ENCODE results near the gene ACSL3. TPM values are rescaled to one million over a fixed set of nuclear protein-coding genes. Genes with fewer than 3 reads are reported as not detected.

ACSL3 gene
- total RNA-seq, 1 donor from 2014 or later: 144 TPM

- H3K4me3 ChIP-seq (ENCODE audit: insufficient read depth, low read depth, low read length): no peak overlapping the region
- H3K27ac Mint-ChIP-seq (ENCODE audit: unreplicated experiment): no peak overlapping the region
- no peak overlapping the region for H3K27ac ChIP-seq (ENCODE audit: low read depth, low read length)
- H3K27me3 ChIP-seq (ENCODE audit: insufficient read depth, low read length): no peaks in the 10 kb centered on the region
- H3K36me3 Mint-ChIP-seq (ENCODE audit: low read depth, unreplicated experiment): no peaks in the 10 kb centered on the region
- DNase-seq (ENCODE audit: low read depth): no peak
- no peaks in the 10 kb centered on the region for H3K4me1 Mint-ChIP-seq (ENCODE audit: low read depth, unreplicated experiment)
- H3K4me1 ChIP-seq (ENCODE audit: insufficient read depth, low read length): no peaks in the 10 kb centered on the region
- peaks cover 5% of the 10 kb centered on the region for H3K27me3 Mint-ChIP-seq (ENCODE audit: low read depth, unreplicated experiment)
- H4K20me1 ChIP-seq (ENCODE audit: insufficient read depth, low read length): no peaks in the 10 kb centered on the region
- TF ChIP-seq CTCF (IDR thresholded peaks at IDR 0.05; ENCODE audit: insufficient read depth, low read depth, low read length) (no peak), EZH2 (IDR thresholded peaks at IDR 0.05; ENCODE audit: insufficient read depth, low read length) (no peak)
- no peaks in the 10 kb centered on the region for H3K79me2 ChIP-seq (ENCODE audit: insufficient read depth, low read length)
- no peak for FAIRE-seq
- H3K36me3 ChIP-seq (ENCODE audit: insufficient read depth, low read length): no peaks in the 10 kb centered on the region
- H3K9me3 Mint-ChIP-seq (ENCODE audit: unreplicated experiment): no peaks in the 10 kb centered on the region
- H3K4me2 ChIP-seq (ENCODE audit: low read length): no peak overlapping the region
- H3K9me3 ChIP-seq (ENCODE audit: insufficient read depth, low read depth, low read length): no peaks in the 10 kb centered on the region
- no peak overlapping the region for H3K4me3 Mint-ChIP-seq (ENCODE audit: unreplicated experiment)
- no peak overlapping the region for H3K9ac ChIP-seq (ENCODE audit: low read length)
- H2AFZ ChIP-seq (ENCODE audit: low read depth, low read length): no peak overlapping the region
Measured at GRCh38 chr2:222823183-222823930, 37.5 kb upstream of the ACSL3 start.

- Histone ChIP-seq H3K79me2 (ENCODE audit: insufficient read depth, low read length) (no peaks in the 10 kb centered on the region), H4K20me1 (ENCODE audit: insufficient read depth, low read length) (no peaks in the 10 kb centered on the region), H3K4me2 (ENCODE audit: low read length) (no peak overlapping the region), H3K9me3 (ENCODE audit: insufficient read depth, low read depth, low read length) (no peaks in the 10 kb centered on the region), H3K27me3 (ENCODE audit: insufficient read depth, low read length) (no peaks in the 10 kb centered on the region), H3K4me1 (ENCODE audit: insufficient read depth, low read length) (no peaks in the 10 kb centered on the region), H3K4me3 (ENCODE audit: insufficient read depth, low read depth, low read length) (no peak overlapping the region), H3K36me3 (ENCODE audit: insufficient read depth, low read length) (no peaks in the 10 kb centered on the region), H3K9ac (ENCODE audit: low read length) (no peak overlapping the region), H2AFZ (ENCODE audit: low read depth, low read length) (no peak overlapping the region), H3K27ac (ENCODE audit: low read depth, low read length) (no peak overlapping the region)
- Mint-ChIP-seq H3K36me3 (ENCODE audit: low read depth, unreplicated experiment) (no peaks in the 10 kb centered on the region), H3K27me3 (ENCODE audit: low read depth, unreplicated experiment) (peaks cover 11% of the 10 kb centered on the region), H3K4me1 (ENCODE audit: low read depth, unreplicated experiment) (no peaks in the 10 kb centered on the region), H3K27ac (ENCODE audit: unreplicated experiment) (no peak overlapping the region), H3K4me3 (ENCODE audit: unreplicated experiment) (no peak overlapping the region), H3K9me3 (ENCODE audit: unreplicated experiment) (no peaks in the 10 kb centered on the region)
- TF ChIP-seq CTCF (IDR thresholded peaks at IDR 0.05; ENCODE audit: insufficient read depth, low read depth, low read length): no peak
- TF ChIP-seq EZH2 (IDR thresholded peaks at IDR 0.05; ENCODE audit: insufficient read depth, low read length): no peak
- DNase-seq (ENCODE audit: low read depth): no peak
- FAIRE-seq: no peak
Measured at GRCh38 chr2:222825031-222825430, 35.8 kb upstream of the ACSL3 start.

- Histone ChIP-seq H3K4me1 (ENCODE audit: insufficient read depth, low read length) (no peaks in the 10 kb centered on the region), H3K27me3 (ENCODE audit: insufficient read depth, low read length) (peaks cover 4% of the 10 kb centered on the region), H3K9me3 (ENCODE audit: insufficient read depth, low read depth, low read length) (no peaks in the 10 kb centered on the region), H3K36me3 (ENCODE audit: insufficient read depth, low read length) (no peaks in the 10 kb centered on the region), H3K9ac (ENCODE audit: low read length) (no peak overlapping the region), H2AFZ (ENCODE audit: low read depth, low read length) (no peak overlapping the region), H3K79me2 (ENCODE audit: insufficient read depth, low read length) (no peaks in the 10 kb centered on the region), H4K20me1 (ENCODE audit: insufficient read depth, low read length) (no peaks in the 10 kb centered on the region), H3K4me3 (ENCODE audit: insufficient read depth, low read depth, low read length) (no peak overlapping the region), H3K4me2 (ENCODE audit: low read length) (no peak overlapping the region), H3K27ac (ENCODE audit: low read depth, low read length) (no peak overlapping the region)
- TF ChIP-seq CTCF (IDR thresholded peaks at IDR 0.05; ENCODE audit: insufficient read depth, low read depth, low read length) (no peak), EZH2 (IDR thresholded peaks at IDR 0.05; ENCODE audit: insufficient read depth, low read length) (no peak)
- no peaks in the 10 kb centered on the region for H3K36me3 Mint-ChIP-seq (ENCODE audit: low read depth, unreplicated experiment)
- no peak overlapping the region for H3K4me3 Mint-ChIP-seq (ENCODE audit: unreplicated experiment)
- DNase-seq (ENCODE audit: low read depth) (no peak), FAIRE-seq (no peak)
- no peaks in the 10 kb centered on the region for H3K9me3 Mint-ChIP-seq (ENCODE audit: unreplicated experiment)
- no peak overlapping the region for H3K27ac Mint-ChIP-seq (ENCODE audit: unreplicated experiment)
- peaks cover 11% of the 10 kb centered on the region for H3K27me3 Mint-ChIP-seq (ENCODE audit: low read depth, unreplicated experiment)
- H3K4me1 Mint-ChIP-seq (ENCODE audit: low read depth, unreplicated experiment): no peaks in the 10 kb centered on the region
Measured at GRCh38 chr2:222827417-222827816, 33.4 kb upstream of the ACSL3 start.

Measured in astrocyte (in vitro differentiated cells and primary cell).